ENCODE data around the gene ZDHHC6. TPM values are rescaled to one million over a fixed set of nuclear protein-coding genes. Genes with fewer than 3 reads are reported as not detected.
"Not testable (repeated sequence)": the region's sequence is repeated elsewhere in the genome, so short reads cannot be mapped to it uniquely, and the experiment has no call there.

ZDHHC6 gene
- polyA plus RNA-seq, 3 donors = 59.3 to 75.2 (median 73.1) TPM

- DNase-seq (ENCODE audit: extremely low read depth in 1 of 11, low read depth in 9 of 11, low spot score in 4 of 11) = not testable (repeated sequence)
Measured at GRCh38 chr10:112406806-112407205, 39.9 kb downstream of the ZDHHC6 start.

- DNase-seq (ENCODE audit: extremely low read depth in 1 of 11, low read depth in 9 of 11, low spot score in 4 of 11) = no peak
Measured at GRCh38 chr10:112404617-112405016, 42.1 kb downstream of the ZDHHC6 start.

DNA sequence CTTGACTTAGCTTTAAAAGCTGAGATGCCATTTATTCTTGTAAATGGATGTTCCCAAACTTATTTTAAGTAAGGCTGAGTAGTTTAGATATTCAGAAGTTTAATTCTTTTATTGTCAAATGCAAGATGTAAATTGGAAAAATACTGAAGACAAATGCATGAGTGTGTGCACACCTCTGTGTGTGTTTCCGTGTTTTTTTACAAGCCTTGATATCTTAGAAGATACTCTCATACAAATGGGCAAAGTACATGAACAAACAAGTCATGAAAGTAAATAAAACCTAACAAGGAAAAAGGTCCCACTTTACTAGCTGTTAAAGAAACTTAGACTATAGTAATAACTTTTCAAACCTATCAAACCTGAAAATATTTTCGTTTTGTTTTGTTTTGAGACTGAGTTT is 43.8 kb downstream of the ZDHHC6 start:
- no peak for DNase-seq (ENCODE audit: extremely low read depth in 1 of 11, low read depth in 9 of 11, low spot score in 4 of 11)

- DNase-seq (ENCODE audit: extremely low read depth in 1 of 11, low read depth in 9 of 11, low spot score in 4 of 11) = no peak
Measured at GRCh38 chr10:112397592-112397991, 49.1 kb downstream of the ZDHHC6 start.

DNA sequence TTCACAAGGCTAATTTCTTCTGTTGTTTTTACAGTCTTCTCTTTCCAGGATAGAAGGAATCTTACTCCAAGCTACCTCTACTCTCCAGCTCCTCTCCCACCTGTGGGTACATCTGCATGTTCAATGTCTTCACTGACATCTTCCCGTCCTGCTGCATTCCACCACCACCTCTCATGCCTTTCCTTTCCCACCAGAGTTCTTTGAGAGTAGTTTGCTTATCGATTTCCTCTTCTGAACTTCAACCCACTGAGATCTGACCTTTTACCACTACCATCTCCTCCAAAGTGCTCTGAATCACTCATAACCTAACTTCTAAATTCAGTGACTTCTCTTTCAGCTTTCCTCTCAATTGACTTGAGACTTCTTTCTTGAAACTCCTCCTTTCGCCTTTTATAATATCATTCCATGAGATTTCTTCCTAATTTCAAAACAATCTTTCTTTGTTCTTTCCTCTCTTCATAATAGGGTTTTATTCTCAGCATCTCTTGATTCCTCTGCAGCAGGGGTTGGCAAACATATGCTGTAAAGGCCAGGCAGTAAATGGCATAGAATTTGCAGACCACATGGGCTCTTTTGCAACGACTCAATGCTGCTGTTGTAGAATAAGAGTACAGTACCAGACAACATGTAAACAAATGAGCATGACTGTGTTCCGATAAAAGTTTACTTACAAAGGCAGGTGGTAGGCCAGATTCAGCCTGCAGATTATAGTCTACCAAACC is 50.7 kb downstream of the ZDHHC6 start:
- no peak for DNase-seq (ENCODE audit: extremely low read depth in 1 of 11, low read depth in 9 of 11, low spot score in 4 of 11)

DNA sequence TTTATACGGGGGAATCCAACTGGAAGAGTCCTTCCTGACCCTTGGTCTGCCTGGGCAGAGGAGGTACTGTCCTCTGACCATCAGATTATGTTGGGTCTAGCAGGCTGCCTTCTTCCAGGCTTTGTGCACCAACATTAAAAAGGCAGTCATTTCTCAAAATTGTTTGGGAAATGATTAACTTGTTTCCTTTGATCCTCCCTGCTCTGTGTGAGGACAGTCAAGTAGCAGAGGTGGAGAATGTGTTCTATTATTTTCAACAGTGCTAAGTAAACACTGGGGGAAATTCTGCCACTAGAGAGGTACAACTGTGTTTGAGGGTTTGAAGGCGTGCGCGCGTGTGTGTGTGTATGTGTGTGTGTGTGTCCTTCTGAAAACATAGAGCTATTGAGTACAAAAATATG is 52.2 kb downstream of the ZDHHC6 start:
- DNase-seq (ENCODE audit: extremely low read depth in 1 of 11, low read depth in 9 of 11, low spot score in 4 of 11) = no peak

- DNase-seq (ENCODE audit: extremely low read depth in 1 of 11, low read depth in 9 of 11, low spot score in 4 of 11) = no peak
Measured at GRCh38 chr10:112393827-112394226, 52.9 kb downstream of the ZDHHC6 start.

GRCh38 chr10:112393341-112393740 is 53.4 kb downstream of the ZDHHC6 start:
- no peak for DNase-seq (ENCODE audit: extremely low read depth in 1 of 11, low read depth in 9 of 11, low spot score in 4 of 11)

DNA sequence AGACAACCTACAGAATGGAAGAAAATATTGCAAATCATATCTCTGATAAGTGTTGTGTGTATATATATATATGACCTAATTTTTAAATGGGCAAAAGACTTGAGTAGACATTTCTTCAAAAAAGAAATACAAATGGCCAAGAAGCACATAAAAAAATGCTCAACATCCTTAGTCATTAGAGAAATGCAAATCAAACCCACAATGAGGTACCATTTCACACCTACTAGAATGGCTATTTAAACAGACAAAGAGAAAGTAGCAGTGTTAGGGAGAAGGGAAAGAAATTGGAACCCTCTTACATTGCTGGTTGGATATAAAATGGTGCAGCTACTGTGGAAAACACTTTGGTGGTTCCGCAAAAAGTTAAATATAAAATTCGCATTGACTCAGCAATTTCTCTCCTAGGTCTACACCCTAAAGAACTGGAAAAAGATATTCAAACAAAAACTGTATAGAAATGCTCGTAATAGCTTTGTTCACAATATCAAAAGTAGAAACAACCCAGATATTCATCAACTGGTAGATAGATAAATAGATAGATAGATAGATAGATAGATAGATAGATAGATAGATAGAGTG is 56.5 kb downstream of the ZDHHC6 start:
- DNase-seq (ENCODE audit: extremely low read depth in 1 of 11, low read depth in 9 of 11, low spot score in 4 of 11) = no peak

- DNase-seq (ENCODE audit: extremely low read depth in 1 of 11, low read depth in 9 of 11, low spot score in 4 of 11) = peak in 1 of 11 donors; percentile 20
Measured at GRCh38 chr10:112389271-112389822, 57.4 kb downstream of the ZDHHC6 start.

- no peak for DNase-seq (ENCODE audit: extremely low read depth in 1 of 11, low read depth in 9 of 11, low spot score in 4 of 11)
Measured at GRCh38 chr10:112388548-112388947, 58.2 kb downstream of the ZDHHC6 start.

DNA sequence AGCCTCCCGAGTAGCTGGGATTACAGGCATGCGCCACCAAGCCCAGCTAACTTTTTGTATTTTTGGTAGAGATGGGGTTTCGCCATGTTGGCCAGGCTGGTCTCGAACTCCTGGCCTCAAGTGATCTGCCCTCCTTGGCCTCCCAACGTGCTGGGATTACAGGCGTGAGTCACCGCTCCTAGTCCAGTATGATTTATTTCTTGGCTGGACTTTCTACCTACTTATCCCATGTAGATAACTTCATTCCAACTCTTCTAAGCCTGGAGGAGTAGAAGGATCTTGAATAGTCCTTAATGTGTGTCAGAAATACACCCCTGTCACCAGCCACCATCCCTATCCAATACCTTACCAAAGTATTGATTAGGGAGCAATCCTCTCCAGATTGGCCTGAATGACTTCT is 58.7 kb downstream of the ZDHHC6 start:
- DNase-seq (ENCODE audit: extremely low read depth in 1 of 11, low read depth in 9 of 11, low spot score in 4 of 11) = not testable (repeated sequence)

- no peak for DNase-seq (ENCODE audit: extremely low read depth in 1 of 11, low read depth in 9 of 11, low spot score in 4 of 11)
Measured at GRCh38 chr10:112385201-112385600, 61.5 kb downstream of the ZDHHC6 start.

GRCh38 chr10:112384141-112384540 is 62.6 kb downstream of the ZDHHC6 start:
- DNase-seq (ENCODE audit: extremely low read depth in 1 of 11, low read depth in 9 of 11, low spot score in 4 of 11) = no peak

DNA sequence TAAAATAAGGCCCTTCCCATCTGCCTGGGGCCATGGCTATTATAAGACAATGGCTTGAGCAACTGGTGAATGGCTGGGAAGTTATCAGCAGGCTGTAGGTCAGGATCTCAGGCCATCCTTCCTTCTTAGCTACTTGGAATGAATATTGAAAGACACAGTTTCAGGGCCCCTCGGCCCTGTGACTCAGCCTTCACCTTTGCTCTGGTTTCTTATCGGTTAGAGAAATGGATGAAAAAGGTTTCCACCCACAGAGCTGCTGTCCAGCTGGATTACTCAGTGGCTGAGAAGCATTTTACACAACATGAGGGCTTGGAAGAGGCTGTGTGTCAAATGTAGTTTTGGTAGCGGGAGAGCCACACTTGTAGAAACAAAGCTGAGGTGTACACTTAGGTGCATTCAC is 63.4 kb downstream of the ZDHHC6 start:
- DNase-seq (ENCODE audit: extremely low read depth in 1 of 11, low read depth in 9 of 11, low spot score in 4 of 11) = no peak

DNA sequence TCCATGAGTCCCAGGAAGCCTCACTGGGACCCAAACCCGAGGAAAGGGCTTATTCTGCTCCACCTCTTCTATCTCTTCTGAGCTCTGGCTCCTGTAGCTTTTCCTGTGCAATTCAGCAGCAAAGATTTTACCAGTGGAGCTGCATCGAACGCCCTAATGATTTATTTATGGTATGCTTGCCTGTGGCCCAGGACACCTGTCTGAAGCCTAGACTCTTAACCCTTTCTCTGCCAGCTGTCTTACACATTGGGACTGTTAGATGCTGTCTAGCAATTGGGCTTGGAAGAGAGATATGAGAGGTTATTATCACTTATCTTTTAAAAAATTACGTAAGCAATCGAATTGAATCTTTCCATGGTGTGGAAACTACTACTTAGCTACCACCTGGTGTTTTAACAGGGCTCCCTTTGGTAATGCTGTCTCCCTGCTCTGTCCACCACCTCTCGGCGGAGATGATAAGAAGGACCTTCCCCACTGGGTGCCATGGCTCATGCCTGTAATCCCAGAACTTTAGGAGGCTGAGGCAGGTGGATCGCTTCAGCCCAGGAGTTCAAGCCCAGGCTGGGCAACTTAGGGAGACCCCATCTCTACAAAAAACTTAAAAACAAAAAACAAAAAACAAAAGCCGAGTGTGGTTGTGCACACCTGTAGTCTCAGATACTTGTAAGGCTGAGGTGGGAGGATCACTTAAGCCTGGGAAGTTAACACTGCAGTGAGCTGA is 64.0 kb downstream of the ZDHHC6 start:
- DNase-seq (ENCODE audit: extremely low read depth in 1 of 11, low read depth in 9 of 11, low spot score in 4 of 11) = no peak

All from renal cortex interstitium (tissue), 11 donors.